NK-92 (cell line): ENCODE data around the gene DNAJB8.

Experiments used
- DNase-seq: peaks from one replicate; lab custom pipeline; 2025; ENCODE audit not compliant: unreplicated experiment; lab: John Stamatoyannopoulos, UW

Gene DNAJB8

DNA sequence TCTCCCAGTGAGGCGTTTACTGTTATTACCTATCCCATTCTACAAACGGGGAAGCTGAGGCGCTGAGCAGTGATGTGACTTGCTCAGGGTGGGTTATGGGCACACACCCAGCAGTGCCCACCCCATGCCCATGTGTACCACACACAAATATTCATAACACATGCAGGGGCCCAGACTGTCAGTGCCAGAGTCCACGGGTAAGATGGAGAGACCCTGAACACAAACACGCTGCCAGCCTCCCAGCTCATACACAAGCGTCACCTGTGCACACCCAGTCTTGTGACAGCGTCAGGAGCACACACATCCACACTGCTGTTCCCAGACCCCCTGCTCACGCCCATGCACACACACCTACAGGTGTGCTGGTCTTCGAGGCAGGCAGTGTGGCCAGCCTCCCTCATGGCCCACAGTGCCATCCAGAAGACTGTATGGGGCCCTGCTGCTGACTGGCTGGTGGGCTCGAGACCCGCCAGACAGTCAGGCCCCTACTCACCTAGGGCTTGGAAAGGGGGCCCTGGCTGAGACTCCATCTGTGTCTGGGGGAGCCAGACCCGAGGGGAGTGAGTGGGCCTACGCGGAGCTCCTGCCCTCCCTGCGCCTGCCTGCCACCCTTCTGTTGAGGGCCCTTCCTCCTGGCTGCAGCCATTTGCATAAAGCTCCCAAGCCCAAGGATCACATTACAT is 39.4 kb downstream of the DNAJB8 start:
- DNase-seq, result no peak

DNA sequence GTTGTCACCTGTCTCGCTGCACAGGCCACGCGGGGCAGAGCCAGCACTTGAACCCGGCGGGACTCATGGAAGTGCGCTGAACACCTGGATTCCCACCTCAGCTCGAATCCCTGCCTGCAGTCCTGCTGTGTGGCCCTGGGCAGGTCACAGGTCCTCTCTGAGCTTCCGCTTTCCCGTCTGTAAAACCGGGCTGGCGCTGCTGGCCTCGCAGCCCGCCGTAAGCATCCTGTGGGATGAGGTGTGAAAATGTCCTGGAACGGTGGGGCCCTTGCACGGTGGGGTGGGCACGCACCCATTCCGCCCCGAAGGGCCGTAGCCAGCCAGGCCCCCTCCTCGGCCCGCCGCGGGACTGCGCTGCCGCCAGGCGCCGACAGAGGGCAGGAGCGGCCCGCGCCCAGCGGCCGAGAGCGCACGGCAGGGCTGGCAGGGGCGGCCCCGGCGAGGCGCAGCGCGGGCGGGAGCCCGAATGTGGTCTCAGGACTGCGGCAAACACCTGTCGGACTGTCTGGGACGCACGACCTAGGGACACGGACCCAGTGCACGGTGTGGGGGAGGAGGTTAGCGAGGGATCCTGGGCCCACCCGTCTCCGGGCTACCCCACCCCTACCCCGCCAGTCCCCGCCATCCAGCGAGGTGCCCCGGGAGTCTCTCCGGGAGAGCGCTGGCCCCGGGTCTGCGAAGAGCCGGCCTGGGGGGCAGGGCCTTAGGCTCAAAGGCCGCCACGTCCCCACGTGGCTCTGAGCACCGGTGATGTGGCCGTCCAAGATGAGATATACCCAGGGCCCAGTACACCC is 40.4 kb downstream of the DNAJB8 start:
- no peak for DNase-seq

DNA sequence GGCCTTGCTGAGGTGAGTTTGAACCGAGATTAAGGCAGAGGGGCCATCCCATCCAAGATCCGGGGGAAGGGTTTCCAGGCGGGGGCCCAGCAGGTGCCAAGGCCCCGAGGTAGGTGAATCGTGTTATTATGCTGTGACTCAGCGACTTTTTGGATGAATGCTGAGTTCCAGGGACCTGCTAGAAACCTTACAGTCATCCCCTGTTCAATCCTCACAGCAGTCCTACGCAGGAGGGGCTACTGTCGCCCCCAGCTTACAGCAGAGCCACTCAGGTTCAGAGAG is 40.9 kb downstream of the DNAJB8 start:
- DNase-seq, result no peak

DNA sequence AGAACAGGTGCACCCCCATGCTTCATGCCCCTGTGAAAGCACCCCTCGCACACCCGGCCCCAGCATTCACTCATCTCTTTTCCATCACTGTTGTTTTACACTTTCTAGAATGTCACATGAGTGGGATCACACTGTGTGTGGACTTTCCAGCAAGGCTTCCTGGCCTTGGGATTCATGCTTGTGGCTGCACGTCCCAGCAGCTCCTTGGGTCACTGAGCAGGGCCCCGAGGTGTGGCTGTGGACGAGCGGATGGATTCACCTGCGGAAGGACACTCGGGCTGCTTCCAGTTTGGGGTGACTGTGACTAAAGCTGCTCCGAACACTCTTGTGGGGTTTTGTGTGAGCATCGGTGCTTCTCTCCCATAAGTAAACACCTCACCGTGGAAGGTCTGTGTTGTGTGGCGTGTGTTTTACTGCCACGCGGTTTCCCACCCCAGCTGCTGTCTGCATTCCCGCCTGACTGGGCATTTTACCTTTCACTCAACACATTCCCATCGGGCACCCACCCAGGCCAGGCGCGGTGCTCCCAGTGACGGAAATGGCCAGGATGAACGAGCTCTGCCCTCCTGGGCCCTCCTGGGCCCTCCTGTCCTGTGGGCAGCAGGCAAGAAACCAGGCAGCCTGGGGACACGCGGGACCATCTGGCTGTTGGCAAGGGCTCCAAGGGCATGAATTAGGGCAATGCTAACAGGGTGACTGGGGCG is 41.4 kb downstream of the DNAJB8 start:
- DNase-seq, result no peak

DNA sequence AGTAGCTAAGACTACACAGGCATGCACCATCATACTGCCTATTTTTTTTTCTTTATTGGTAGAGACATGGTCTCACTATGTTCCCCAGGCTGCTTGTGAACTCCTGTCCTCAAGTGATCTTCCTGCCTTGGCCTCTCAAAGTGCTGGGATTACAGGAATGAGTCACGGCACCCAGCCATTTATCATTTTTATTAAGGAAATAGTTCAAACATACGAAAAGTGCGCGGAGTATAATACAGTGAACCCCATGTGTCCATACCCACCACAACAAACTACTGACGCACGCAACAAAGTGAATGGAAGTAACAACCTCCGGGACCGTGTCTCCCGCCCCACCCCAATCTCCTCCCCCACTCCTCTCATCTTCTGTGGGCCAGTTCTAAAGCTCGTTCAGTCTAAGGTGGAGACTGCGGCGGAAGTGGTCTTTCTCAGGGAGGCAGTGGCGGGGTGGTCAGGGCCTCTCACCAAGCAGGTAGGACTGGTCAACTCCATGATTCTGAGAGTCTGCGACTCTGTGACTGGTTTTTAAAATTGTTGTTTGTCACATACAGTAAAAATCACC is 42.1 kb downstream of the DNAJB8 start:
- DNase-seq, result no peak

DNA sequence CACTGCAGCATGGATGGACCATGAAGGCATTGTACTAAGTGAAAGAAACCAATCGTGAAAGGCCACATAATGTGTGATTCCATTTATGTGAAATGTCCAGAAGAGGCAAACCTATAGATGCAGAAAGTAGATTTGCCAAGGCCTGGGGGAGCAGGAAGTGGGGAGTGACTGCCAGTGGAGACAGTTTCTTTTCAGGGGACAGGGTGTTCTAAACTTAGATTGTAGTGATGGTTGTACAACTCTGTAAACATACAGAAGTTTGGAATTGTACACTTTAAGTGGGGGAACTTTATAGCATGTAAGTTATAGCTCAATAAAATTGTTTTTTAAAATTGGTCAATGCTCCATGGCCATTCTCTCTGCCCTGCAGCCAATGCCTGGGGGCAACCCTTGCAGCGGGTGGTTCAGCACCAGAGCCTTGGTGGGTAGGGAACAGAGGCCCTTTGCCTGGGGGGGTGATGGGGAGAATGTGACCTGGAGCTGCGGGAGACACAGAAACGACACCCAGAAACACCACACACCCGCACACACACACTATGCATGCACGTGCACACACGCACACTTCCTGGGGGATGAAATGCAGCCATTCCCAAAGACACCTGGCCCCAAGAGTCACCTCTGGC is 43.1 kb downstream of the DNAJB8 start:
- DNase-seq, result no peak

DNA sequence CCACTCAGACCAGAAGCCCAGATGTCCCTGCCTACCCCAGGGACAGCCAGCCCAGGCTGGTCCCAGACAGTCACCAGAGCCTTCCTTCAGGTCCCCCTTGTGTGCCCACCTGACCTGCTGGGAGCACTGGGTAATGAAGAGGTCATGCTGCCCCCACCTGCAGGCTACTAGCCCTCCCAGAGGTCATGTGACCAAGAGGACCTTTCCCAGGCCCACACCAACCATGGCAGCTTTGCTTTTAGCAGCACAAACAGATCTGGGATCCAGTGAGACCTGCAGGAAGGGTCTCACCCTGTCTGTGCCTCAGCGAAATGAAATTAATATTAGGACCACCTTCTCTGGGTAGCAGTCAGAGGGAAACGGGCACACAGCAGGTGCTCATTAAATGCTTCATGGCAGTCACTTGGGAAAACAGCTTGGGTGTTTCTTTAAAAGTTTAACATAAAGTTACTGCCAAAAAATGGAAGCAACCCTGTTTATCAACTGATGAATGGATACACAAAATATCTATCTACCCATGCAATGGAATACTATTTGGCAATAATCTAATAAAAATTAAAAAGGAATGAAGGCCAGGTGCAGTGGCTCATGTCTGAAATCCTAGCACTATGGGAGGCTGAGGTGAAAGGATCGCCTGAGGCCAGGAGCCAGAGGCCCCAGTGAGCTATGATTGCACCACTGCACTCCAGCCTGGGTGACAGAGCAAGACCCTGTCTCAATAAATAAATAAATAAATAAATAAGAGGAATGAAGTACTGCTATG is 43.7 kb downstream of the DNAJB8 start:
- no peak for DNase-seq

DNA sequence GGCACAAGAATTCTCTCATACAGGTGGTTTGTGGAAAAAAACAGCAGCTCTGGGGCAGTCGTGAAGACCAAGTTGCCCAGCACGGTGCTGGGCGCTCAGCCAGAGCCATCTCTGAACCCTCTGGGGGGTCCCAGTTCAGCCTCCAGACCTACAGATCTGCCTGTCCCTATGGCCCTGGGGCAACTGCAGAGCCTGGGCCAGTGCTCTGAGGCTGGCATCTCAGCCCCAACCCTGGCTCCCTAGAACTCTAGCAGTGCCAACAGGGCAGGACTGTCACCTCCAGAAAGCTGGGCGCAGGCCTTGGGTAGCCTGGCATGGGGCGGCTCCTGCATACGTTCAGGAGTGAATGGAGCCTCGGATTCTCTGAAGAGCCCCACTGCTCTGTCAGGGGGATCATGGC is 44.7 kb downstream of the DNAJB8 start:
- no peak for DNase-seq

DNA sequence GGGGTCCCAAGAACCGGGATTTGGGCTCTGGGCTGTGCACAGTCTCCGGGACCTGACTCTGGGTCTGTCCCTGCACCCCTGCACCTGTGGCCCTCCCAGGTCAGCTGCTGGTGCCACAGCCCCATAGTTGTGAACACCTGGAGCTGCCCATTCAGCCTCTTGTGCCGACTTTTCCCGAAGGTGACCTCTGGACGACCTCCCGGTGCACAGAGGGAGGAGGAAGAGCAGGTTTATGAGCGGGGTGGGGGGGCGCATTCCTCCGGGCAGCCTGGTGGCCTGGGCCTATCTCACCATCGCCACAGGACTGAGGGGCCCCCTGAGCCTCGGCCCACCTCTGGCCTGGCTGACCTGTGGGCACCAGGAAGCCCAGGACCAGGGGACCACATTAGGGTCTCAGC is 45.3 kb downstream of the DNAJB8 start:
- DNase-seq, result no peak

DNA sequence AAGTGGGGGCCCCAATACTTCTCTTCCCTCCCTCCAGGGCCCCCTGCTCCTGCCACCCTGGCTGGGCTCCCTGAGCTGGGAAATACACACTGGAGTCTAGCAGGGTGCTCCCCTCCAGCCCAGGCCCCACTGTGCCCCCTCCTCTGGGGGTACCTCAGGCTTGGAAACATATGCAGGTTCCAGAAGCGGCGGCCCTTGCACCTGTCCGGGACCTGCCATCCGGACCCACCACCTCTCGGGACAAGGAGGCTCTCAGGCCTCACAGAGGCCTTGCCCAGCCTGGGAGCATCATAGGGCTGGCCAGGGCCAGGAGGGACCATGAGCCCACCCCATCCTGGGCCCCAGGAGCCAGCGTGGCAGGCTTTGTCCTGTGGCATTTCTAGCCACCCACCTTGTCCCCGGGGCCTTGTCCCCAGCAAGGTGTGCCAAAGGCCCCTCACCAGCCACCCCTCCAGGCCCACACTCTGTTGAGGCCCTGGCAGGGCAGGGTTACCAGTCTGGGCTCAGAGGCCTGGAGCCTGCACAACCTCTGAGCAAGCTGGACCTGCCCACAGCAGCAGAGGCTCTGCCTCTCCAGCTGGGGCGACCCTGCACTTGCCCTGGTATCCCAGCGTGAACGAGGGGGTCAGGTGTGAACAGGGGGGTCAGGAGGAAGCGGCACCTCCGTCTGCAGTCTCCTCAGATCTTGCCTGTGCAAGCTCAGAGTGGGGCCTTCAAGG is 45.8 kb downstream of the DNAJB8 start:
- no peak for DNase-seq

DNA sequence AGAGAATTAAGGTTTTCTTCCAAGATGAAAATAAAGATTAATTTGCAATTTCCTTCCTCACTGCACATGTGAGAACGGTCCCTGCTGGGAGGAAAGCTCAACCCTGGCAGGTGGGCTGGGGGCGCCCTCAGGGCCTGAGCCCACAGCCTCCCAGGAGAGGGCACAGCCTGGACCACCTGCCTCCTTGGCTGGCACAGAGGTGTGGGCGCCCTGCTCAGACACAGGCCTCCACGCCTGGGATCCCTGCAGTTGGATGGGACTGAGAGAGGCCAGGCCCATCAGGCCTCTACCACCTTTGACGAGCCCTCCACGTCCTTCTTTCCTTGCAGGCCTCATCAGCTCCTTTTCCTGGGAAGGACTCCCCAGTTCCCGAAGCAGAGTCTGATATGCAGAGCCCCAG is 46.4 kb downstream of the DNAJB8 start:
- DNase-seq, result no peak

DNA sequence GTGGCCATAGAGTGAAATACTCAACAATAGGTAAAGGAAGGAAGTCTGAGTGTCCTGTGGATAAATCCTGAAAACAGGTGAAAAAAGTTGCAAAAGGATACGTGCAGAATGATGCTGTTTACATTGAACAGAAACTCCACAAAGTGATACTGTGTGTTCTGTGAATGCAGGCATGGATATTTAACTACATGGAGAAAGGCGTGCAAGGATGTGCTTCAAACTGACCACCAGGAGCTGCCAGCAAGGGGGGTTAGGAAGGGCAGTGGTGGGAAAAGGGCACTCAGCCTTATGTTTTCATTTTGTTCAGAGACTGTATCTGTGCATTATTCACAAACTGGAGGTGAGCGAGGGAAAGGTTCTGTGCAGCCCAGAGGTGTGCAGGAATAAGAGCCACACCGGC is 47.4 kb downstream of the DNAJB8 start:
- DNase-seq, result no peak

DNA sequence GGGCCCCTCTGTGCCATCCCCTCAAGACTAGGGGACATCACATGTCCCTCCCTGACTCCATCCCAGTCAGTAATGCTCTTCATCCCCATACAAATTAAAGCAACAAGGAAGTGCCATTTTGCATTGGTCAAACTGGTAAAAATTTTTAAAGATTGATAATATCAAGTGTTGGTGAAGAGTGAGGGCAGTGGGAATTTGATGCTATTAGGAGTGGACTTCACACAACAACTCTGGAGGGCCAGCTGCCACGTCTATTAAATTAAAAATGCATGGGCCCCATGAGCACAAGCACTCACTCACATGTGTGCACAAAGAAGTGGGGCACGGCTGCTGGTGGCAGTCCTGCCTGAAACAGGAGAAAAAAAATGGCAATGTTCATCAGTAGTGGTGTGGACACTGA is 47.8 kb downstream of the DNAJB8 start:
- no peak for DNase-seq

DNA sequence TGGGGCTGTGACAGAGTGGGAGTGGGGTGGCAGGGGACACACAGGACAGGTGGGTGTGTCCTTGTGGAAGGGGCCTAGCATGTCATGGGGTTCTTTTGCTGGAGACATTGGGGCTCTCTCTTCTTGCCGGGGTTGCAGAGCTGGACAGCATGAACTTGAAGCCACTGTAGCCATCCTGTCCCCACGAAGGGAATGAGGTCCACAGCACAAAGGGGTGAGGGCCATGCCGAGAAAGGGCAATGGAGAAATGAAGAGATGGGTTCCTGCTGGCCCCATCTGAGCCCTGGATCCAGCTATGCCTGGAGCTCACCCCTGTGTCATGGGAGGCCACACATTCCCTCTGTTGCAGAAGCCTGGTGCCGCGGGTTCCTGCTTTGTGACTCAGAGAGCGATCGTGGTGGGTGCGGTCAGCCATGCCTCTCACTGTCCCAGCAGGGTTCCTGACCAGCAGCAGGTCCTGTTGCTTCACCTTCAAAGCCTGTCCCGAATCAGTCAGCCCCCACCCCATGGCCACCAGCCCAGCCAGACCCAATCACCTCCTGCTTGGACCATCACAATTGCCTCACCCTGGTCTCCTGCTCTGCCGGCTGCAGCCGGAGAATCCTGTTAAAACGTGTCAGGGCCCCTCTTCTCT is 50.0 kb downstream of the DNAJB8 start:
- DNase-seq, result no peak

DNA sequence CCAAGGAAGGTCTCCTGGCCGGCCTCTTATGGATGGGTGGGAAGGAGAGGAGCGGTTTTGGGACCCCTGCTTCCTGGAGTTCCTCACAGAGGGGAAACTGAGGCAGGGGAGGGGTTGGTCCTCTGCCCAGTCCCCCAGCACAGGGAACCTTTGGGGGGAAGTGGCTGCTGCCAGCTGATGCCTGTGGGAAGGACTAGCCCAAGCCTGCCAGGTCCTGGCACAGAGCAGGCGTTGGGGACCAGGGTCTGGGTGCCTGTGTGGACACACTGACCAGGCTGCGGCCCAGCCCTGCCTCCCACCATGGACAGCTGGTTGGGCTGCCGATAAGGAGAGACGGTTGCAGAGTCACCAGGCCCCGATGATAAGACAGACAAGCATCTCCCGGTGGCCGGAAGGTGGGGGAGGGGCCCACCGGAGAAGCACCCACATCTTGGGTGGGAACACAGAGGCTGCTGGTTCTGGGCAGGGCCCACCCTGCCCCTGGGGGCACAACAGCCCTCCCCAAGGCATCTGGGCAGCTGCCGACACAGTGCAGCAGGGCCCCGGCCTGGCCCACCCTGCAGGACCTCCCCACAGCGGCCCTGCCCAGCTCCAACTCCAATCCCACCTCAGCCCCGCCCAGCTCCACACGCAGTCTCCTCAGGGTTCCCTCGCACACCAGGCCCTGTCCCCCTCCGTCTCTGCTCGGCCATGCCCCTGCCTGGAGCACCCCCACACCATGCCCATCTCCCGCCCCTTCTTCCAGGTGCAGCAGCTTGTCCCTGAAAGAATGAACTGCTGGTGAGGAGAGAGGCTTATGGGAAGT is 50.7 kb downstream of the DNAJB8 start:
- no peak for DNase-seq

DNA sequence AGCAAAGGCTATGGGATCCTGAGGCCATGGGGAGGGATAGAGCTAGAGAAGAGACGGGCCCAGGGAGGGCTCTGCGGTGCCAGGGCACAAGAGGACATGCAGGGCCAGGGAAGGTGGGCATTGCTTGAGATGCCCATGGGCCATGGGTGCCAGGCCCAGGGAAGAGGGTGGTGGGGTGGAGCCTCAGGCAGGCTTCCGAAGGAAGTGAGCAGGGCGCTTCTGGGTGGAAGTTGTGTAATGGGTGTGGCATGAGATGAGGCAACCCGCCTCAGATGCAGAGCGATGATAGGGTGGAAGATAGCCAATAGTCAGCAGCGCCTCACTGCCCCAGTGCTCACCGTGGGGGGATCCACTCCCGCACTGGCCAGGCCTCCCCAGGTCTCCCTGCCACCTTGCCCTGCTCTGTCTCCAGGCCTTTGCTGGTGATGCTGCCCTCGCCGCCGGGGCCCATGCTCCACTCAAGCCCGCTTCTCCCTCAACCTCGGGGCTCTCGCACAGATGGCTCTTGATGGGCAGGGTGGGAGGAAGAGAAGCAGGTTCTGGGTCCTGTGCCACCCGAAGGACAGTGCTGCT is 51.4 kb downstream of the DNAJB8 start:
- no peak for DNase-seq

DNA sequence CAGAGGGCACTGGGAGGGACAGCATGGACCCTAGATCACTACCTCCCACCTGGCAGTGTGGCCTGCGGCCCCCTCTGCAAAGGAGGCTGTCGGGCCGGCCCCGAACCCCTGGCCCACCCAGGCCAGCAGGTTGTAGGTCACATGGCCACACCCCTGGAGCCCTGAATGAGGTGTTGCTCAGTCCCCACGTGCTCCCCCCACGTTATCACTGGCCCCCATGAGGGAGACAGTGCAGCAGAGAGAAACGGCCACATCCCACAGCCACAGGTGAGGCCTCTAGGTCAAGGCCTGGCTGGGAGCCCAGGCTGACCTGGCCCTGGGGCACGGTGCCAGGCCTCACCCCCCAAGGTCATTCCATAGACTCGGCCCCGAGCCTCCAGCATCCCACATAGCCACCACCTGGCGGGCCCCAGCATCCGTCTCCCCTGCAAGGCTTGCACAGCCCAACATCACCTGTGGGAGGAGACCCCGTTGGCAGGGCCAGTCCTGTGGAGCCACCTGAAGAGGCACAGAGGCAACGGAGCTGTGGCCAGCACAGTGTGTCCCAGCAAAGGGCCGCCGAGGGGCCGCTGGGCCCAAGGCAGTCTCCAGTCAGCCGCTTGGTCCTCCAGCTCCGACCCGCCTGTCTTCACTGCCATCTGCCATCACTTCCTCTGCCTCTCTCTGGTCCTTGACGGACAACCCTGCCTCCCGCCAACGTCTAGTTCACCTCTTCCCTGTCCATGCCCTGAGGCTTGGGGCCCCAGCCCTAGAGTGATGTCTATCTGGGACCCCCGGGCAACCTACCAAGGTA is 53.1 kb downstream of the DNAJB8 start:
- DNase-seq, result no peak

DNA sequence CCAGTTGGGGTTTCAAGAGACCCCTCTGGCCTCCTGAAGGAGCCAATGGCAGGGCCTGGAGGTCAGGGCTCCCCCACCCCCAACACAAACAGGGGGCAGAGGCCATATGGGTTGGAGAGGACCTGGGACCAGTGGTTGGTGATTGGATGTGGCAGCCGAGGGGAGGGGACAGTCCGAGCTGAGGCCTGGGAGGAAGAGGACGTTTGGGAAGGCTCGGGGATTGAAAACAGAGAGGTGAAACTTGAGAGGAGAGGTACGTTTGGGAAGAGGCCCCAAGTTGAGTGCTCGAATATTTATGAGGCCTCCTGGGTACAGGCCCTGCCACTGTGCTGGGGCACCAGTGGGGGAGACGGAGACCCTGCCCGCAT is 53.7 kb downstream of the DNAJB8 start:
- DNase-seq, result no peak
